ENCODE data around the gene SLC22A23.

The SLC22A23 gene

GRCh38 chr6:3232017-3232945 is 224.6 kb downstream of the SLC22A23 start:
- no peak for DNase-seq
- CTCF ChIA-PET, result interaction anchor here (1.0 to 1.5 kb wide), 3 partner anchors 19 to 22 kb away, joined by 3 to 7 read pairs (median 4); no protein-coding TSS in a partner anchor
- H3K27ac Mint-ChIP-seq, result no peak overlapping the region

GRCh38 chr6:3231247-3232016 is 225.4 kb downstream of the SLC22A23 start:
- Mint-ChIP-seq H3K4me3 (no peak overlapping the region), H3K36me3 (peaks cover 3% of the 10 kb centered on the region), H3K9me3 (no peaks in the 10 kb centered on the region), H3K4me1 (peaks cover 49% of the 10 kb centered on the region), H3K27me3 (peaks cover 99% of the 10 kb centered on the region), H3K27ac (no peak overlapping the region)
- CTCF ChIA-PET, result interaction anchor here (1.2 to 1.5 kb wide), 2 partner anchors 19 to 23 kb away, joined by 3 to 7 read pairs; no protein-coding TSS in a partner anchor
- DNase-seq, result no peak

More at GRCh38 chr6:3232017-3232945, 224.6 kb downstream of the SLC22A23 start:
- Mint-ChIP-seq H3K4me3 (no peak overlapping the region), H3K27me3 (peaks cover 99% of the 10 kb centered on the region), H3K4me1 (peaks cover 41% of the 10 kb centered on the region), H3K36me3 (peaks cover 3% of the 10 kb centered on the region), H3K9me3 (no peaks in the 10 kb centered on the region)

- CTCF ChIA-PET, result interaction anchor here (1.5 kb wide), 1 partner anchor 20 kb away, joined by 7 read pairs; no protein-coding TSS in a partner anchor
- Mint-ChIP-seq H3K4me3 (no peak overlapping the region), H3K9me3 (no peaks in the 10 kb centered on the region), H3K27me3 (peaks cover 99% of the 10 kb centered on the region), H3K4me1 (peaks cover 49% of the 10 kb centered on the region), H3K36me3 (peaks cover 3% of the 10 kb centered on the region), H3K27ac (no peak overlapping the region)
- DNase-seq, result no peak
Measured at GRCh38 chr6:3230900-3231246, 226.0 kb downstream of the SLC22A23 start.

- peaks cover 3% of the 10 kb centered on the region for H3K36me3 Mint-ChIP-seq
- H3K4me3 Mint-ChIP-seq, result no peak overlapping the region
- peaks cover 46% of the 10 kb centered on the region for H3K4me1 Mint-ChIP-seq
- H3K27ac Mint-ChIP-seq, result no peak overlapping the region
- CTCF ChIA-PET, result interaction anchor here (1.5 kb wide), 1 partner anchor 21 kb away, joined by 7 read pairs; no protein-coding TSS in a partner anchor
- no peak for DNase-seq
- H3K9me3 Mint-ChIP-seq, result no peaks in the 10 kb centered on the region
- H3K27me3 Mint-ChIP-seq, result peaks cover 99% of the 10 kb centered on the region
Measured at GRCh38 chr6:3230256-3230882, 226.5 kb downstream of the SLC22A23 start.

- Mint-ChIP-seq H3K9me3 (no peaks in the 10 kb centered on the region), H3K27me3 (peaks cover 93% of the 10 kb centered on the region), H3K36me3 (peaks cover 3% of the 10 kb centered on the region), H3K4me3 (peak overlapping the region; percentile 31), H3K4me1 (peaks cover 46% of the 10 kb centered on the region), H3K27ac (no peak overlapping the region)
- CTCF ChIA-PET, result interaction anchor here (0.8 to 1.1 kb wide), 2 partner anchors 20 to 22 kb away, joined by 3 to 4 read pairs; no protein-coding TSS in a partner anchor
- peak; percentile 49 for DNase-seq
Measured at GRCh38 chr6:3229566-3230178, 227.2 kb downstream of the SLC22A23 start.

- Mint-ChIP-seq H3K36me3 (peaks cover 3% of the 10 kb centered on the region), H3K4me1 (peaks cover 46% of the 10 kb centered on the region), H3K4me3 (peak overlapping the region; percentile 67), H3K9me3 (no peaks in the 10 kb centered on the region), H3K27ac (peak overlapping the region; percentile 1), H3K27me3 (peaks cover 91% of the 10 kb centered on the region)
- CTCF ChIA-PET, result interaction anchor here (0.8 to 1.1 kb wide), 2 partner anchors 19 to 23 kb away, joined by 3 to 4 read pairs; no protein-coding TSS in a partner anchor
- peak; percentile 61 for DNase-seq
Measured at GRCh38 chr6:3228771-3229565, 227.9 kb downstream of the SLC22A23 start.

GRCh38 chr6:3228046-3228671 is 228.7 kb downstream of the SLC22A23 start:
- Mint-ChIP-seq H3K4me1 (peaks cover 46% of the 10 kb centered on the region), H3K27ac (no peak overlapping the region), H3K9me3 (no peaks in the 10 kb centered on the region), H3K27me3 (peaks cover 87% of the 10 kb centered on the region), H3K4me3 (peak overlapping the region; percentile 45), H3K36me3 (peaks cover 3% of the 10 kb centered on the region)
- CTCF ChIA-PET, result no interaction called here
- no peak for DNase-seq

- CTCF ChIA-PET, result no interaction called here
- peaks cover 83% of the 10 kb centered on the region for H3K27me3 Mint-ChIP-seq
- H3K9me3 Mint-ChIP-seq, result no peaks in the 10 kb centered on the region
- peaks cover 3% of the 10 kb centered on the region for H3K36me3 Mint-ChIP-seq
- peak within 1 kb of the TSS; percentile 52 for H3K4me3 Mint-ChIP-seq
- DNase-seq, result no peak
- H3K27ac Mint-ChIP-seq, result no peak within 1 kb of the TSS
- H3K4me1 Mint-ChIP-seq, result peaks cover 46% of the 10 kb centered on the region
Measured at GRCh38 chr6:3227363-3228045, 229.3 kb downstream of the SLC22A23 start, which contains the start of gene TUBB2B. TUBB2B (minus strand) TSS chr6:3227653; CDS start chr6:3227543, 110 bp downstream.

GRCh38 chr6:3226481-3227362 is 230.1 kb downstream of the SLC22A23 start:
- Mint-ChIP-seq H3K4me1 (peaks cover 43% of the 10 kb centered on the region), H3K36me3 (peaks cover 3% of the 10 kb centered on the region), H3K4me3 (peak overlapping the region; percentile 52), H3K27ac (no peak overlapping the region), H3K27me3 (peaks cover 77% of the 10 kb centered on the region), H3K9me3 (peaks cover 4% of the 10 kb centered on the region)
- DNase-seq, result peak; percentile 38
- CTCF ChIA-PET, result no interaction called here

- no peak for DNase-seq
- CTCF ChIA-PET, result no interaction called here
- Mint-ChIP-seq H3K36me3 (peaks cover 3% of the 10 kb centered on the region), H3K4me3 (no peak overlapping the region), H3K4me1 (peaks cover 38% of the 10 kb centered on the region), H3K27me3 (peaks cover 70% of the 10 kb centered on the region), H3K9me3 (peaks cover 4% of the 10 kb centered on the region), H3K27ac (no peak overlapping the region)
Measured at GRCh38 chr6:3226042-3226441, 230.8 kb downstream of the SLC22A23 start.

GRCh38 chr6:3222506-3223038 is 234.3 kb downstream of the SLC22A23 start:
- peaks cover 4% of the 10 kb centered on the region for H3K9me3 Mint-ChIP-seq
- no peaks in the 10 kb centered on the region for H3K36me3 Mint-ChIP-seq
- no peak for DNase-seq
- H3K27me3 Mint-ChIP-seq, result peaks cover 61% of the 10 kb centered on the region
- no peak overlapping the region for H3K4me3 Mint-ChIP-seq
- H3K4me1 Mint-ChIP-seq, result peaks cover 8% of the 10 kb centered on the region
- H3K27ac Mint-ChIP-seq, result no peak overlapping the region
- CTCF ChIA-PET, result interaction anchor here (0.5 kb wide), 1 partner anchor 96 kb away, joined by 3 read pairs; no protein-coding TSS in a partner anchor
